GM21619 (cell line): ENCODE data around the gene RAI1.

Source experiments
- ATAC-seq: cut with Tn5 transposase; IDR thresholded peaks from one replicate; pipeline ENCODE4 v1.9.1; 2021; ENCODE audit not compliant: unreplicated experiment

RAI1 gene

GRCh38 chr17:17730250-17730935 lies 49.1 kb downstream of the RAI1 start:
- no peak for ATAC-seq

GRCh38 chr17:17732444-17732843 lies 51.2 kb downstream of the RAI1 start:
- no peak for ATAC-seq

DNA sequence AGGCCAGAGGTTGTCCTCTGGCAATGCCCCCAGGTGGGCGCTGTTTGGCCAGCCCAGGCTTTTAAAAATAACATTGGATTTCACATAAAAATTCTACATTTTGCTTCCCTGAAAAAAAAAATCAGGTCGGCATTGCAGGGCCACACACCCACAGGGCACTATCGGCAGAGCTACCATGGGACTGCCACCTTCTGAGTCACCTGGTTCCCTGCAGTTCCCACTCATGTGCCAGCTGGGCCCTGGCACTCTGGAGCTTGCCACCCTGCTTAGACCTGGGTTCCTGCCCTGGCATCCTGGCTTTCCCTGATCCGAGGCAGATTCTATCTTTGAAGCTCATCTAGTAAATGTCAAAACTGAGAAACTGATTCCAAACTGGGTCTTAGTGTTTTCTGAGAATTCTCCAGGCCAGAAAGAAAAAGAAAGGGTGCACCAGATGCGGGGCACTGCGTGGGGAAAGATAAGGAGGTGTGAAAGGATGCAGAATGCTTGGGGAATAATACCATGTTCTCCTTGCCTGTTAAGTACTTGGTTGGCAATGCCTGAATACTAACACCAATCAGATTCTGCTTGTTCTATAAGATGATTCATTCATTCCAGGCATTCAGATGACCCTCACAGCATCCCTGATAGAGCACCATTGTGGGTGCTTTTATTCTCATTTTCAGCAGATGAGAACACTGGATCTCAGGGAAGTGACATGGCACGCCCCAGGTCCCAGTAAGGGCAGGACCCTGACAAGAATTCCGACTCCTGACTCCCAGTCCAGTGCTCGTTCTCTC lies 51.8 kb downstream of the RAI1 start:
- ATAC-seq: no peak

DNA sequence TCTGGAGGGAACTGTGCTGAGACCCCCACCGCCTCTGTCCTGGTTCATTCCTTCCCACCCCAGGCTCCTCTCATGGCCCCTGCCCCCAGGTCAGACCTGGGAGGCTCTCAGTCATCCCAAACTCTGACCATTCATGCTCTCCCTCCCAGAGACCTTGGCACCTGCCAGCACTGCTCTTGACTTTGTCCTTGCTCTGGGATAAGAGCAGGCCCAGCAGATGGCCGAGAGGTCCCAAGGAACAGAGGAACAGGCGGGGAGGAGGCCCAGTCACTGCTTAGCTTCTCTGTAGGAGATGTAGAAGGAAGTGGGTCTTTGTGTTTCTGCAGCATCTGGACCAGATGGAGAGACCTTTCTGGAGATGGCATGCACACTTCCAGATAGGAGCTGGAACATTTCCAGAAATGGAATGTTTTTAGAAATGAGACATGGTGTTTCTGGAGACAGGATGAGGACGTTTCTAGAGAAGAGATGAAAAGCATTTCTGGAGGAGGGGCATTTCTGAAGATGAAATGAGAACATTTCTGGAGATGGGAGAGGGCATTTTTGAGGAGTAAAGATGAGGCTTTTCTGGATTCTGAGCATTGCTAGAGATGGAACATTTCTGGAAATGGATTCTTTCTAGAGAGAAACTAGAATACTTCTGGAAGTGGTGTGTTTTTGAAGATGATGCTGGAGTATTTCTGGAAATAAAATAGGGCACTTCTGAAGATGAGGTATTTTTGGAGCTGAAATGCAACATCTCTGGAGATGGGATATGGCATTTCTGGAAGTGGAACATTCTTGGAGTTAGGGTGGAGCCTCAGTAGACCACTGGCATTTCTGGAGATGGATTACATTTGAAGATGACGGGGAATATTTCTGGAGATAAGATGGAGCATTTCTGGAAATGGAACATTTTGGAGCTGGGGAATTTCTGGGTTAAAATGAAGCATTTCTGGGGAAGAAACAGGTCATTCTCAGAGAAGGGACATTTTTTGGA lies 55.2 kb downstream of the RAI1 start:
- no peak for ATAC-seq

DNA sequence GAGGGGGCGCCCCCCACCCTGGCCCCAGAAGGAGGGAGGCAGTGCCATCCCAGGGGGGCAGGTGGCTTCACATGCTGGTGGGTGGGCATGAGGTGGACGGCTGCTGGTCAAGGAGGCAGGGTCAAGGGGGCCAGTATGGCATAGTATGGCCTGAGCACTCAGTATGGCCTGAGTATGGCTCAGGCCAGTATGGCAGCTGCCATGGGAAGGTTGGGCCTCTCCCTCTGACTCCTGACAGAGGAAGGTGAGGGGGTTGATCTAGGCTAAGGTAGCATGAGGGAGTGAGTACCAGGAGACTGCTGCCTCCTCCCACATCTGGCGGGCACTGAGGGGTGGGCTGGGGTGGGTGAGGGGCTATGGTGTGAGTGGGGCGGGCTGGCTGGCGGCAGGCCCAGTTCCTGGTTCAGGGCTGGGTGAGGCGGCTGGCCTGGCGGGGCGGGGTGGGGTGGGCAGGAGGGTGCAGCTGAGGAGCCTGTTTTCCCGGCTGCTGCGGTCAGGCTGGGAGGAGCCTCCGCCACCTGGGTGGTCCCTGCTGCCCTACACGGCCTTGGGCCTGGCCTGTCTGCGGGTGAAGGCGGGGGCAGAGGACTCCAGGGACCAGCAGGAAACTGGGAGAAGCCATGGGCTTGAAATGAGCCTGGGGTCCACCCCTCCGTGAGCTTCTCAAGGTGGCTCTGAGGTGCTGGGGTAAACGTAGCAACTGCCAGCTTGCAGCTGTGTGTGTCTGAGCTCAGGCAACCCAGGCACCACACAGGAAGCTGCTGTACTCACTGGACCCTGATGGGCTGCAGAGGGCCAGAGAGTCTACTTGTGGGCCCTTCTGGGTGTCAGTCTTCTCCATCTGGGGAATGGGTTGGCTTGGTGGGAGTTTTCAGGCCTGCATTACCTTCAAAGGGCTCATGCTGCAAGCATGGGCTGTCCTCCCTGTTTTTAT lies 57.0 kb downstream of the RAI1 start:
- ATAC-seq: no peak

- no peak for ATAC-seq
Measured at GRCh38 chr17:17738901-17739300, 57.6 kb downstream of the RAI1 start.

GRCh38 chr17:17739388-17740066 lies 58.3 kb downstream of the RAI1 start:
- no peak for ATAC-seq

DNA sequence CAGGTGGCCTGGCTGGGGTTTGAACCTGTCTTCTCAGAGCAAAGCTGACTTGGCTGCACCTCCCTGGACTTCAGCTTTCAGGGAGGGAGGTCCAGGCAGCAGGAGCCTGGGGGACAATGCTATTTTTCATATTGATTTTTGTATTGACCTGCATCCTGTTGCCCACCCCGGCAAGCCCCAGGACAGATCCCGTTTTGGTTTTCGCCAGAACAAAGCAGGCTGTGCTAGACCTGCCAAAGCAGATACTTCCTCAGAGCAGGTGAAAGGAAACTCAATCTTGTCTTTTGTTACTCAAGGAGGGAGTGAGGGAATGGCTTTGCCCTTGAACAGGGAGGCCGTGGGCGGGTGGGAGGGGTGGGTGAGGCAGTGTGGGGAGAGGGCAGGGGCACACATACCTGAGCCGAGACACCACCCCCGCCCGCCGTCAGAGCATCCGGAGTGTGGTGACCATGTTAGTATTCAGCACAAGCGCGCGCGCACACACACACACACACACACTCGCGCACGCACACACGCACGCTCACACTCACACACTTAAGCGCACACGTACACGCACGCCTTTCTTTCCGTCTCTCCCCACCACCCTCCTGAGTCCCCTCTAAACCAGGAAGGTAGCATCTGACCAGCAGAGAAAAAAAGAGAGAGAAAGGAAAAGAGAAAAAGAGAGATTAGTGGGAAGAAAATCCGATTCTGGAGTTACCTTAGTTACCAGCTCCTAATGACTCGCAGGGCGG lies 59.5 kb downstream of the RAI1 start:
- ATAC-seq: no peak

GRCh38 chr17:17741349-17742023 lies 60.2 kb downstream of the RAI1 start:
- ATAC-seq: no peak

DNA sequence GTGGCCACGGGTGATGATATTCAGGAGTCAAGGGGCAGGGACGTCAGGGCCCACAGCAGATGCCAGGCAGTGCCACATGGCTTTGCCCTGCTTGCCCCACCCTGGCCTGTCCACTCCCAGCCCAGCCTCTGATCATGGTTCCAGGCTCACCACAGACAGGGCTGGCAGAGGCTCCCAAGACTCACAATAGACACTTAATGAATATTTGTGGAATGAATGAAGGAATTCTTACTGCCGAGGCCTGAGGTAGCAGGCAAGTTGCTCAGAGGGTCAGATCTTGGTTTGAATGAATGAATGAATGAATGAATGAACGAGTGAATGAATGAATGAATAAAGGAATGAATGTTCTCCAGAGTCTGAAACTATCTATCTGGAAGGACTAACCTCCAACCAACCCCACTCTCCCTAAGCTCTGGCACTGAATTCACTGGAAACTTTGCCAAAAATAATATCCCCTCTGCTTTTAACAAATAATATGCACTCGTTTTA lies 60.9 kb downstream of the RAI1 start:
- no peak for ATAC-seq

DNA sequence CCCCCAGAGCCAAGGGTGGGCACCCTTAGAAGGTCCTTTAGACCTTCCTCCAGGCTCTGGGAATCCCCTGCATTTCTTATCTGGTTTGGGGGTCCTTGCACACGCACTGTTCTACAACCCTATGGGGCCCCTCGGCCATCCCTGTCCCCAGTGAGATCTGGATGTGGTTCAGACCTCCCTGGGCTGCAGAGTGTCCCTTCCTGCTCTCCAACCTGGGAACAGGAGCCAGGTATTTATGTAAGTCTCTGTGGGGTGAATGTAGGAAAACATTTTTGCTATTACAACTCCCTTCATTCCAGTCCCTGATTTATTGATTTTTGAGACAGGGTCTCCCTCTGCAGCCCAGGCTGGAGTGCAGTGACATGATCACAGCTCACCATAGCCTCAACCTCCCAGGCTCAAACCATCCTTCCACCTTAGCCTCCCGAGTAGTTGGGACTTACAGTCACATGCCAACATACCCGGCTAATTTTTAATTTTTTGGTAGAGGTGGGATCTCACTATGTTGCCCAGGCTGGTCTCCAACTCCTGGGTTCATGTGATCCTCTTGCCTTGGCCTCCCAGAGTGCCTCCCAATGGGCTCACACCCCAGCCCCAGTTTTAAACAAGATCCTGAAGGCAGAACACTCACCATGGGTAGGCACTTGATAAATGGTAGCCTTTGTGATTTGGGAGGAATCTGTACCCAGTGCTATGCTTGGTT lies 61.6 kb downstream of the RAI1 start:
- ATAC-seq: no peak

- no peak for ATAC-seq
Measured at GRCh38 chr17:17743391-17744112, 62.3 kb downstream of the RAI1 start.

GRCh38 chr17:17744116-17744515 lies 62.9 kb downstream of the RAI1 start:
- ATAC-seq: no peak

DNA sequence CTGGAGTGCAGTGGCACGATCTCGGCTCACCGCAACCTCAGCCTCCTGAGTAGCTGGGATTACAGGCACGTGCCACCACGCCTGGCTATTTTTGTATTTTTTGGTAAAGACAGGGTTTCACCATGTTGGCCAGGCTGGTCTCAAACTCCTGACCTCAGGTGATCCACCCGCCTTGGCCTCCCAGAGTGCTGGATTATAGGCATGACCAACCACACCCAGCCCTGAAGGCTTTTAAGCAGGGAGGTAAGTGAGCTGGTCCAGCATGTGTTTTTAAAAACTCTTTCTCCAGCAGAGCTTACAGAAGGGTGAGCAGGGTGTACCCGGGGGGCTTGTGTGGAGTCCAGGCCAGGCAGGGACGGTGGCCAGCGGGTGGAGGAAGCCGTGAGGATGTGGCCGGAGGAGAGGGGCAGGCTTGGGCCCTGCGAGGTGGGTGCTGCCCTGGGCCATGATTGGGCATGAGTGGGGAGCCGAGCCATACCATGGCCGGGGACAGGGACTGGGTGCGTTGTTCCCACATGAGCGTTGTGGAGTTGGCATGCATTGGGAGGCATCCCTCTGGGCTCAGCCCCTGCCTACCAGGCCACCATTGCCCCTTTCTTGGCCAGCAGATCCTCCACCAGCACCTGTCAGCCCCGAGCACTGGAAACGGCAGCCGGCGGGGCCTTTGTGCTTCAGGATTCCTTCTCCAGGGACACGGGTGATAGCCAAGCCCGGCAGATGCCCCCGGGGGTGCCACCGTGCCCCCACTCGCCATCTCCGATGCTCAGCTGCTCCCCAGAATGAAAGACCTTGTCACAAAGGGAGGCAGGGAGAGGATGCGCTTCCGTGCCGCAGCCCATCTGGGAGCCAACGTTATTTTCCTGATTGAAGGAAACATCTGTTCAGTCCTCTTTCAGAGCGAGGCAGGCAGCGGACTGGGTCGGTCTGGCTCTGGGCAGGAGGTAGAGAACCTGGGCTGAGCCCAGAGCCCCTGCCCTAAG lies 64.5 kb downstream of the RAI1 start:
- ATAC-seq: no peak

- ATAC-seq: no peak
Measured at GRCh38 chr17:17748179-17748578, 66.9 kb downstream of the RAI1 start.

DNA sequence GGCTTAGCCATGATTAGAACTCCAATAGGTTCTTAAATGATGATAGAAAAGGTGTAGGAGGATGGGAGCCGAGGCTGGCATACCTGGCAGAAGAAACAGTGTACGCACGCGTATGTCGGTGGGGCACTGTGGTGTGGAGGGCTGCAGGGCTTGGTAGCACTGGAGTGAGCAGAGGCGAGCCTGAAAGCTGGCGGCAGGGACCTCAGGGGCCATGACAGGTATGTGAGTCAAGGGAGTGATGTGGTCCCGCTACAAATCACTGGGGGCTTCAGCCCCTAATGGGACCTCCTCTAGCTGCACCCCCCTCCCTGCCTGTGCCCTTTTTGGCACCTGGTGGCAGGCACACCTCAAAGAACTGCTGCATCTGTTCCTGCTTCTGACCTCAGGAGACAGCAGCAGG lies 67.3 kb downstream of the RAI1 start:
- no peak for ATAC-seq
